Measurements from ENCODE around the gene CPLX3. TPM values are rescaled to one million over a fixed set of nuclear protein-coding genes. Genes with fewer than 3 reads are reported as not detected.

Gene CPLX3
- total RNA-seq, 6 donors from 2014 or later, result not detected

DNA sequence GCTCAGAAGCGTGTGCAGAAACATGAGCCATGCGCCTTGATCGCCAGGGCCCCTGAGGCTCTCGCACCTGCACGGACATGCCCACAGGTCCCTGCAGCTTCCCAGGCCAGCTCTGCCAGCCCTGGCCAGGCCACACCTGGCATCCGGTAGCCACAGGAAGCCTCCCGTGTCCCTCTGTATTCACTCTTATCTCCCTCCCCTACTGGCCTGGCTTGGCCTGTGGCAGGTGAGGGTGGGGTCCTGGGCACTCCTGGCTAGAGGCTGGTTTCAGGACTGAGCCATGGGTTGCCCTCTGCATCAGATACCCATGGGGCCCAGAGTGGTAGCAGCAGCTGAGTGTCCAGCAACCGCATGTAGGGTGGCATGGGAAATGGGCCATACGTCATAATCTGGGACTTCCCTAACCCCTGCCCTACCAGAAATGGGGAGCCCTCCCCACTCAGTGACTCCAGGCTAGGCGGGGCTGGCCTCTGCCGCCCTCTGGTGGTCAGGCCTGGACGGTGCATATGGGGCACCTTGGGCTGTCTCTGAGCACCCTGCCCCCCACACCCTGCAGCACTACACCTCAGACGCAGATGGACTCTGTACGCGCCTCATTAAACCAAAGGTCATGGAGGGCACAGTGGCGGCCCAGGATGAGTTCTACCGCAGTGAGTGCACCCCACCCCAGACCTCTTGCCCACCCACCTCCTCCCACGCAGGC, 26.4 kb upstream of the CPLX3 start:
- ATAC-seq (ENCODE audit: low FRiP score in 2 of 2), result peak; percentile 94 to 95
- WGBS, 2 donors, result 18 to 44% methylated on average over 4 to 18 of the region's 18 CpGs
- Histone ChIP-seq H3K9me3 (no peaks in the 10 kb centered on the region), H3K4me3 (no peak overlapping the region), H3K27me3 (no peaks in the 10 kb centered on the region), H3K36me3 (peaks cover 11 to 66% (median 54%) of the 10 kb centered on the region in 4 donors), H3K4me1 (peaks cover 6 to 26% (median 13%) of the 10 kb centered on the region in 4 donors), H3K27ac (peak overlapping the region; percentile 46 to 80 (median 60))
- TF ChIP-seq CTCF (IDR thresholded peaks at IDR 0.05), result peak; percentile 97 to 99 (median 98)
- no peak for TF ChIP-seq POLR2A (IDR thresholded peaks at IDR 0.05)
- TF ChIP-seq POLR2AphosphoS5 (IDR thresholded peaks at IDR 0.05), result peak; percentile 32 to 66
- DNase-seq, result peak; percentile 91 to 95

DNA sequence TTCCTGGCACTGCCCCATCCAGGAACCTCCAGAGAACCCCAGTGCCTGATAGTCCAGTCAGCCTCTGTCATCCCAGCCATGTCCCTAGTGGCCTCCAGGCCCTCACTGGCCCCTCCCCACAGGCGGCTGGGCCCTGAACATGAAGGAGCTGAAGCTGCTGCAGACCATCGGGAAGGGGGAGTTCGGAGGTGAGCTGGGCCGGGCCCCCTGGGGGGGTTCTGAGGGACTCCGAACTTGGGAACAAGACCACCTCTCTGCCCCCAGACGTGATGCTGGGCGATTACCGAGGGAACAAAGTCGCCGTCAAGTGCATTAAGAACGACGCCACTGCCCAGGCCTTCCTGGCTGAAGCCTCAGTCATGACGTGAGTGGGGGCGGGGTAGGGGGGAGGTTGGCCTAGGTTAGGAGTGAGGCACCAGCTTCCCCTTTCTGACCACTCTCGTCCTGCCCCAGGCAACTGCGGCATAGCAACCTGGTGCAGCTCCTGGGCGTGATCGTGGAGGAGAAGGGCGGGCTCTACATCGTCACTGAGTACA, 25.8 kb upstream of the CPLX3 start:
- Histone ChIP-seq H3K9me3 (no peaks in the 10 kb centered on the region), H3K27ac (peak overlapping the region; percentile 4 to 80 (median 60)), H3K27me3 (no peaks in the 10 kb centered on the region), H3K4me1 (peaks cover 6 to 22% (median 13%) of the 10 kb centered on the region in 4 donors), H3K36me3 (peaks cover 11 to 66% (median 54%) of the 10 kb centered on the region in 4 donors), H3K4me3 (no peak overlapping the region)
- 77 to 95% methylated on average over 4 to 20 of the region's 20 CpGs for WGBS, 2 donors
- ATAC-seq (ENCODE audit: low FRiP score in 2 of 2), result peak; percentile 8 to 23
- peak in 1 of 2 donors; percentile 75 for DNase-seq
- TF ChIP-seq CTCF (IDR thresholded peaks at IDR 0.05) (no peak), POLR2AphosphoS5 (IDR thresholded peaks at IDR 0.05) (no peak), POLR2A (IDR thresholded peaks at IDR 0.05) (no peak), EP300 (IDR thresholded peaks at IDR 0.05) (no peak)

GRCh38 chr15:74801311-74801997, 25.0 kb upstream of the CPLX3 start:
- WGBS, 2 donors, result 85 to 87% methylated on average over 10 to 15 of the region's 18 CpGs

DNA sequence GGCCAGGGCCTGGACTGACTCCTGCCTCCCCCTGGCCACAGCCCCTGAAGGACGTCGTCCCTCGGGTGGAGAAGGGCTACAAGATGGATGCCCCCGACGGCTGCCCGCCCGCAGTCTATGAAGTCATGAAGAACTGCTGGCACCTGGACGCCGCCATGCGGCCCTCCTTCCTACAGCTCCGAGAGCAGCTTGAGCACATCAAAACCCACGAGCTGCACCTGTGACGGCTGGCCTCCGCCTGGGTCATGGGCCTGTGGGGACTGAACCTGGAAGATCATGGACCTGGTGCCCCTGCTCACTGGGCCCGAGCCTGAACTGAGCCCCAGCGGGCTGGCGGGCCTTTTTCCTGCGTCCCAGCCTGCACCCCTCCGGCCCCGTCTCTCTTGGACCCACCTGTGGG, 24.1 kb upstream of the CPLX3 start:
- Histone ChIP-seq H3K27ac (no peak overlapping the region), H3K9me3 (no peaks in the 10 kb centered on the region), H3K4me3 (no peak overlapping the region), H3K4me1 (peaks cover 6 to 22% (median 13%) of the 10 kb centered on the region in 4 donors), H3K27me3 (no peaks in the 10 kb centered on the region), H3K36me3 (peaks cover 11 to 66% (median 54%) of the 10 kb centered on the region in 4 donors)
- 89 to 98% methylated on average over 9 to 17 of the region's 20 CpGs for WGBS, 2 donors
- TF ChIP-seq POLR2A (IDR thresholded peaks at IDR 0.05), result no peak
- TF ChIP-seq POLR2AphosphoS5 (IDR thresholded peaks at IDR 0.05), result no peak
- TF ChIP-seq CTCF (IDR thresholded peaks at IDR 0.05), result no peak
- TF ChIP-seq EP300 (IDR thresholded peaks at IDR 0.05), result no peak
- DNase-seq (peak in 1 of 2 donors; percentile 85), ATAC-seq (ENCODE audit: low FRiP score in 2 of 2) (no peak)

More at GRCh38 chr15:74801311-74801997, 25.0 kb upstream of the CPLX3 start:
- peaks cover 6 to 22% (median 13%) of the 10 kb centered on the region in 4 donors for H3K4me1 ChIP-seq
- TF ChIP-seq POLR2AphosphoS5 (IDR thresholded peaks at IDR 0.05) (no peak), POLR2A (IDR thresholded peaks at IDR 0.05) (no peak), CTCF (IDR thresholded peaks at IDR 0.05) (no peak), EP300 (IDR thresholded peaks at IDR 0.05) (no peak)
- H3K27ac ChIP-seq, result no peak overlapping the region
- DNase-seq (no peak), ATAC-seq (ENCODE audit: low FRiP score in 2 of 2) (no peak)
- H3K9me3 ChIP-seq, result no peaks in the 10 kb centered on the region
- no peaks in the 10 kb centered on the region for H3K27me3 ChIP-seq
- H3K36me3 ChIP-seq, result peaks cover 11 to 66% (median 54%) of the 10 kb centered on the region in 4 donors
- H3K4me3 ChIP-seq, result no peak overlapping the region

Data from upper lobe of left lung (tissue), 6 donors.